DMS 273 (cell line): Measurements from ENCODE around the gene CDR2.
"Not testable (repeated sequence)": the region's sequence is repeated elsewhere in the genome, so short reads cannot be mapped to it uniquely, and the experiment has no call there.

ENCODE experiments used
- DNase-seq: peaks from one replicate; lab custom pipeline; 2025; ENCODE audit not compliant: unreplicated experiment; lab: John Stamatoyannopoulos, UW

The CDR2 gene

GRCh38 chr16:22353191-22353919 lies 21.1 kb downstream of the CDR2 start:
- DNase-seq = no peak

DNA sequence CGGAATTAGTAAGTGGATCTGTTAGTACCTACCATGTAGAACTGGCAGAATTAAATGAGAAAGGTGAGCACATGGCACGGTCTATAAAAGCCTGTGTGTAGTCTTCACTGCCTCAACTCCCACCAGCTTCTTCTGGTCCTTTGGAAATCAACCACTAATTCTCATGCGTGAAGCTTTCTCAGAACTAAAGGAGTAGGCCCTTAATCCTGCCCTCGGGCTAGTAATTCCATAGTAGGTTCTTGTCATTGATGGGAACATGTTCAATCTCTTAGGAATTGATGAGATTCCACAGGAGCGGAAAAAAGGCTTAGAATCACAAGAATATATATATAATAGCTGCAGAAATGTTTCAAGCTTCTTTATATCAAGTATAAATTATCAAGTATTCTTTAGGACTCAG lies 21.7 kb downstream of the CDR2 start:
- no peak for DNase-seq

GRCh38 chr16:22352140-22352539 lies 22.3 kb downstream of the CDR2 start:
- DNase-seq = no peak

DNA sequence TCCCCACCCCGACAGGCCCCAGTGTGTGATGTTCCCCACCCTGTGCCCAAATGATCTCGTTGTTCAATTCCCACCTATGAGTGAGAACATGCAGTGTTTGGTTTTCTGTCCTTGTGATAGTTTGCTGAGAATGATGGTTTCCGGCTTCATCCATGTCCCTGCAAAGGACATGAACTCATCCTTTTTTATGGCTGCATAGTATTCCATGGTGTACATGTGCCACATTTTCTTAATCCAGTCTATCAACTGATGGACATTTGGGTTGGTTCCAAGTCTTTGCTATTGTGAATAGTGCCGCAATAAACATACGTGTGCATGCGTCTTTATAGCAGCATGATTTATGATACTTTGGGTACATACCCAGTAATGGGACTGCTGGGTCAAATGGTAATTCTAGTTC lies 23.4 kb downstream of the CDR2 start:
- DNase-seq = not testable (repeated sequence)

GRCh38 chr16:22348291-22348690 lies 26.1 kb downstream of the CDR2 start:
- DNase-seq = no peak

DNA sequence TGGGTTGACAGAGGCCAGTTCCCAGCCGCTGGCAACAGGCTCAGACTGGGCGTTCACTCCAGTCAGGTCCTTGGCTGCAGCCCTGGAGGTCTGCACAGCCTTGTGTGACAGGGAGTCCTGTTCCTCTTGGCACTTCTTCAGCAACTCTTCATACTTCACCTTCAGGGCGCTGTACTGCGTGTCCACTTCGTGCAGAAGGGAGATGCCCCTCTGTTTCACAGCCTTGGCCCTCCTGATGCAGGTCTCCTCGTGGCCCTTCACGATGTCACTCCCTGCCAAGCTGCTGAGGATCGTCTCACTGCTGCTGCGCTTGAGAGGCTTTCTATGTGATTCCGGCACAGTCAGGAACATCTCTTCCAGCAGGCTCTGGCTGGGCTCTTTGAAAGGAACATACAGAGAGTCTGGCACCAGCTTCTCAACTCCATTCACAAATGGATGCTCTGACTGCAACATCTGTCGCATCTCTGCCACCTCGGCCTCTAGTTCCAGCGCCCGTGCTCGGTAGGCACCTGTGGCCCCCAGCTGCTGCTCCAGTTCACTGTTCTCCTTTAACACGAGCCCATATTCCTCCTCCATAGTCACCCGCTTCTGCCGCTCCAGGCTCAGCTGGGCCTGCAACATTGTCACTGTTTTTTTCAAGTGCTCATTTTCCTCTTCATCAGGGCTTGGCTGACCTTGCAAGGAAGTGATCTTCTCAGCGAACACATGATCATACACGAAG lies 27.2 kb downstream of the CDR2 start:
- DNase-seq = no peak

- DNase-seq = no peak
Observed at GRCh38 chr16:22346483-22346882, 27.9 kb downstream of the CDR2 start.

DNA sequence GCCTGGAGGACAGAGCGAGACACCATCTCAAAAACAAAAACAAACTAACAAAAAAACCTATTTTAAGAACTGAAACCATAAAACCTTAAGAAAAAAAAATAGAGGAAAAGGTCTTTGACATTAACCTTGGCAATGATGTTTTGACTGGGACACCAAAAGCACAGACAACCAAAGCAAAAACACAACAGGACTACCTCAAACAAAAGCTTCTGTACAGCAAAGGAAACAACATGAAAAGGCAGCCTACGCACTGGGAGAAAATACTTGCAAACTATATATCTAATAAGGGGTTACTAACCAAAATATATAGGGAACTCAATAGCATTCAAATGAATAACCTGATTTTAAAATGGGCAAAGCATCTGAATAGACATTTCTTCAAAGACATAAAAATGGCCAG lies 32.3 kb downstream of the CDR2 start:
- DNase-seq = no peak

DNA sequence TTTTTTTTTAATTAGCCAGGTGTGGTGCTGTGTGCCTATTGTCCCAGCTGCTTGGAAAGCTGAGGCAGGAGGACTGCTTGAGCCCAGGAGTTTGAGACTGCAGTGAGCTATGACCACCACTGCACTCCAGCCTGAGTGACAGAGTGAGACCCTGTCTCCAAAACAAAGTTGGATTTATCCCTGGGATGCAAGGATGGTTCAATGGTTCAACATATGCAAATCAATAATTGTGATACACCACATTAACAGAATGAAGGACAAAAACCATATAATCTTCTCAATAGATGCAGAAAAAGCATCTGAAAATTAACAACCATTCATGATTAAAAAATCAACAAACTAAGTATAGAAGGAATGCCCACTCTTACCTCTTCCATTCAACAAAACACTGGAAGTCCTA lies 33.5 kb downstream of the CDR2 start:
- no peak for DNase-seq

DNA sequence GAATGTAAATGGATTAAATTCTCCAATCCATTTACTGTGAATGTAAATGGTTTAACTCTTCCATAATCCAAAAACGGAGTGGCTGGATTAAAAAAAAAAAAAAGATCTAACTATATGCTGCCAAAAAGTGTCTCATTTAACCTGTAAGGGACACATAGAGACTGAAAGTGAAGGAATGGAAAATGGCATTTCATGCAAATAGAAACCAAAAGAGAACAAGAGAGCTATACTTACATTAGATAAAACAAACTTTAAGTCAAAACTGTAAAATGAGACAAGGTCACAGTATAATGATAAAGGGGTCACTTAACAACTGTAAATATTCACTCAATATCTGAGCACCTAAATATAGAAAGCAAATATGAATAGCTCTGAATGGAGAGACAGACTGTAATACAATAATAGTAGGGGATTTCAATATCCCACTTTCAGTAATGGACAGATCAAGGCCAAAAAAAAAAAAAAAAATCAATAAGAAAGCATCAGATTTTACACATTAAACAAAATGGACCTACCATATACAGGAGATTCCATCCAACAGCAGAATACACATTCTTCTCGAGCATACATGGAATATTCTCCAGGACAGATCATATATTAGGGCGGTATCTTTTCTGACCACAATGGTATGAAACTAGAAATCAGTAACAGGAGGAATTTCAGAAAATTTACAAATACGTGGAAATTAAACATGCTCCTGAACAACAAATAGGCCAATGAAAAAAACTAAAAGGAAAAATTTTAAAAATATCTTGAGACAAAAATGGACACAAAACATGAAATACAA lies 36.4 kb downstream of the CDR2 start:
- DNase-seq = no peak

DNA sequence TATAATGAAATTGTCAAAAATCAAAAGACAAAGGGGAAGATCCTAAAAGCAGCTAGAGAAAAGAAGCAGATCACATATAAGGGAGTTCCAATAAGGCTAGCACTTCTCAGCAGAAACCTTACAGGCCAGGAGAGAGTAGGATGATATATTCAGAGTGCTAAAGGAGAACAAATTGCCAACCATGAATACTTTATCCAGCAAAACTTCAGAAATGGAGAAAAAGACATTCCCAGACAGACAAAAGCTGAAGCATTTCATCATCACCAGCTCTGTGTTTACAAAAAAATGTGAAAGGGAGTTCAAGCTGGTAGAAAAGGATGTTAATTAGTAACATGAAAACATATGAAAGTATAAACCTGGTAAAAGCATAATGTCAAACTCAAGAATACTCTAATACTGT lies 37.4 kb downstream of the CDR2 start:
- DNase-seq = no peak

GRCh38 chr16:22336581-22336980 lies 37.8 kb downstream of the CDR2 start:
- no peak for DNase-seq

GRCh38 chr16:22335668-22336246 lies 38.7 kb downstream of the CDR2 start:
- DNase-seq = no peak

GRCh38 chr16:22333457-22333994 lies 40.9 kb downstream of the CDR2 start:
- DNase-seq = no peak

DNA sequence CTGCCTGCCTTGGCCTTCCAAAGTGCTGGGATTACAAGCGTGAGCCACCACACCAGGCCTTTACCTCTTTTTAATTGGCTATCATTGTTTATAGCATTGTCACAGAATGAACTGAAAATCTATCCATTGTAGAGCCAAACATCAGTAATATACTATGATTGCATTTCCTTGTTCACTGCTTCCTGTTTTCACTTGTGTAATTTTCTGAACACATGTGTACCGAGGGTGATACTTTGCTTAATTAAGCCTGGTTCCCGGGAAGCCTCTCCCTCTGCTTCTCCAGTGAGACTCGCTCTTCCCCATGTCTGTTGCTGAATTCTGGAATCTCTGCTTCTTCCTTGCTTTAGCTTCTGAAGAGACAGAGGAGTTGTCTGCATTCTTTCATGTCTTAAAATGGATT lies 44.1 kb downstream of the CDR2 start:
- no peak for DNase-seq

DNA sequence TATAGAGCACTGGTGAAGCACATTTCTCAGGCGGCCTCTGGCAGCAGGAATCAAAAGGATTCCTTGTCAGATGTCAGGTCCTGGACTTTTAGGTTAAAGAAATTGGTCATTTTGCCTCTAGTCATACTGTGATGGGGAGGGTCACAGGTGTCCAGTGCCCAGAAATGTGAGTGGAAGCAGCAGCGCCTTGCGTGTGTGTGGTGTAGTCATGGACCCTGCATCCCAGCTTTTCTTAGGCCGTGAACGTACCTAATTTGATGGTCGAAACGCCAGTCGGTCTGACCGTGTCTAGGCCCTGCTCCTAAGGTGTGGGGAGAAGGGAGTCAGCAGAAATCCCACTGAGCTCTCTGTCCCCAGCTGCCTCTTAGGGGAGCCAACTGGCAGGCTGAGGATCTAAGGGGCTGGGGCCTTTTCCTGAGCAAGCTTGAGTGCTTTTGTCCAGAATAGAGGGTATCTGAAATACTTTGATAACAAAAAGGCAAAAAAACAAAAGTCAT lies 45.2 kb downstream of the CDR2 start:
- DNase-seq = no peak

DNA sequence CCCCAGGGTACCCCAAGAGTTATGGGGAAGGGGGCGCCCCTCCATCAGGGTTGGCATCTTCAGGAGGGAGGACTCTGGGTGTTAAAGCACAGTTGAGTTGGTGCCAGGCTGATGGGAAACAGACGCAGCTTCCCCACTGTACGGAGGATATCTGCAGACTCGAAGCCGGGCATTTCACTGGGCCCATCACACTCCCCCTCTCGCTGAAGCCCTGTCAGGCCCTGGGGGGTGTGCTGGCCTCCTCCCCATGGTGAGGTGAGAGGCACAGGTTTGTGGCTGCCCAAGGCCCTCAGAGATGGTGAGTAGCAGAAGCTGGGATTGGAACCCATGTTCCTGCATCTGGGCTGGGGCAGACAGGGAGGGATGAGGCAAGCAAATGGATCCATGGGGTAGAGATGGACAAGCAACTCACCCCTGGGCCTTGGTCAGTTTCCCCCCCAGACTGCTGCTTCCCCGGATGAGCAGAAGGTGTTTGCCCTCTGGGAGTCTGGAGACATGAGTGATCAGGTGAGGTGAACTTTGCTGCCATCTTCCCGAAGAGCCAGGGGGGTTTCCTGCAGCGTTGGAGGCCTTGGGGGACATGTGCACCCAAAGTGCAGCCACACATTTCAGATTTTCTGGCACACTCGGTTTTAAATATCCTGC lies 46.2 kb downstream of the CDR2 start:
- DNase-seq = no peak

DNA sequence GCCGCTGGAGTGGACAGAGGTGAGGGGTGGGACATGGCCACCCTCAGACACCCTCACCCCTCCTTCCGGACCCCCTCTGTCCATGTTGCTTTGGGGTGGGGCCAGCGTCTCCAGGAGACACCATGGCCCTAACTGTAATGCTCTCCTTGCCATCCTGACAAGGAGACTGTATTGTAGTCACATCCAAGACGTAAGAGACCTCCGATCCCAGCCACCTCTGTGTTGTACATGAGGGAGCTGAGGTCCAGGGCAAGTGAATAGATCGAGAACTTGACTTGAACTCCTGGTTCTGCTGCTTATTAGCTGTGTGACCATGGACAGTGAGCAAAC lies 47.0 kb downstream of the CDR2 start:
- no peak for DNase-seq

- no peak for DNase-seq
Observed at GRCh38 chr16:22326771-22327445, 47.5 kb downstream of the CDR2 start.

DNA sequence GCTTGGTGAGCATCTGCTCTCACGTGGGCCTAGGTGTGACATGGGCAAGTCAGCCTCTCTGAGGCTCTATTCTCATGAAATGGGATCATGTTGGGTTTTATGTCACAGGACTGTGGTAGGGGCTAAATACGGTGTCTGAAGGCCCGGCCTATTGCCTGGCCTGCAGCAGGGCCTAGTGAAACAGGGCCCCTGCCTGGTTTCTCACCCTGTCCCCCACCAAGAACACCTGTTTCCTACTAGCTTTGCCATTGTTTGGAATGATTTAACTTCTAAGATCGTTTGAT lies 48.1 kb downstream of the CDR2 start:
- no peak for DNase-seq
